Uterus (tissue), 2 donors: ENCODE data around the gene ARPIN.

Experiments used
- POLR2A ChIP-seq, 2 donors: fragments of 450-650 bp; IDR thresholded peaks; one replicate each; pipeline ENCODE4 v1.6.1; 2016; ENCODE audit warnings: antibody characterized with exemption in 2 of 2, mild to moderate bottlenecking in 1 of 2, moderate library complexity in 1 of 2
- TF ChIP-seq, protein P1 (sequence below), 4 experiments: fragments of 200-600 bp in 2 of 4; fragments of 450-650 bp in 2 of 4; sonication (generic) in 2 of 4; IDR thresholded peaks; one replicate each; pipeline ENCODE4 v1.5.1; 2016 to 2019; ENCODE audit warnings: antibody characterized with exemption in 4 of 4, mild to moderate bottlenecking in 2 of 4, moderate library complexity in 1 of 4

GRCh38 chr15:89845305-89845893 is 67.4 kb downstream of the ARPIN start:
- TF ChIP-seq, protein P1, sequence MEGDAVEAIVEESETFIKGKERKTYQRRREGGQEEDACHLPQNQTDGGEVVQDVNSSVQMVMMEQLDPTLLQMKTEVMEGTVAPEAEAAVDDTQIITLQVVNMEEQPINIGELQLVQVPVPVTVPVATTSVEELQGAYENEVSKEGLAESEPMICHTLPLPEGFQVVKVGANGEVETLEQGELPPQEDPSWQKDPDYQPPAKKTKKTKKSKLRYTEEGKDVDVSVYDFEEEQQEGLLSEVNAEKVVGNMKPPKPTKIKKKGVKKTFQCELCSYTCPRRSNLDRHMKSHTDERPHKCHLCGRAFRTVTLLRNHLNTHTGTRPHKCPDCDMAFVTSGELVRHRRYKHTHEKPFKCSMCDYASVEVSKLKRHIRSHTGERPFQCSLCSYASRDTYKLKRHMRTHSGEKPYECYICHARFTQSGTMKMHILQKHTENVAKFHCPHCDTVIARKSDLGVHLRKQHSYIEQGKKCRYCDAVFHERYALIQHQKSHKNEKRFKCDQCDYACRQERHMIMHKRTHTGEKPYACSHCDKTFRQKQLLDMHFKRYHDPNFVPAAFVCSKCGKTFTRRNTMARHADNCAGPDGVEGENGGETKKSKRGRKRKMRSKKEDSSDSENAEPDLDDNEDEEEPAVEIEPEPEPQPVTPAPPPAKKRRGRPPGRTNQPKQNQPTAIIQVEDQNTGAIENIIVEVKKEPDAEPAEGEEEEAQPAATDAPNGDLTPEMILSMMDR (IDR thresholded peaks at IDR 0.05): no peak
- TF ChIP-seq POLR2A (IDR thresholded peaks at IDR 0.05): no peak
